ENCODE results near the gene SYN1. TPM values are rescaled to one million over a fixed set of nuclear protein-coding genes. Genes with fewer than 3 reads are reported as not detected.

Gene SYN1
- polyA plus RNA-seq, 1 donor (not counting 4 experiments of a cell fraction or from before 2014, with no cell fraction given), result 0.07 TPM

DNA sequence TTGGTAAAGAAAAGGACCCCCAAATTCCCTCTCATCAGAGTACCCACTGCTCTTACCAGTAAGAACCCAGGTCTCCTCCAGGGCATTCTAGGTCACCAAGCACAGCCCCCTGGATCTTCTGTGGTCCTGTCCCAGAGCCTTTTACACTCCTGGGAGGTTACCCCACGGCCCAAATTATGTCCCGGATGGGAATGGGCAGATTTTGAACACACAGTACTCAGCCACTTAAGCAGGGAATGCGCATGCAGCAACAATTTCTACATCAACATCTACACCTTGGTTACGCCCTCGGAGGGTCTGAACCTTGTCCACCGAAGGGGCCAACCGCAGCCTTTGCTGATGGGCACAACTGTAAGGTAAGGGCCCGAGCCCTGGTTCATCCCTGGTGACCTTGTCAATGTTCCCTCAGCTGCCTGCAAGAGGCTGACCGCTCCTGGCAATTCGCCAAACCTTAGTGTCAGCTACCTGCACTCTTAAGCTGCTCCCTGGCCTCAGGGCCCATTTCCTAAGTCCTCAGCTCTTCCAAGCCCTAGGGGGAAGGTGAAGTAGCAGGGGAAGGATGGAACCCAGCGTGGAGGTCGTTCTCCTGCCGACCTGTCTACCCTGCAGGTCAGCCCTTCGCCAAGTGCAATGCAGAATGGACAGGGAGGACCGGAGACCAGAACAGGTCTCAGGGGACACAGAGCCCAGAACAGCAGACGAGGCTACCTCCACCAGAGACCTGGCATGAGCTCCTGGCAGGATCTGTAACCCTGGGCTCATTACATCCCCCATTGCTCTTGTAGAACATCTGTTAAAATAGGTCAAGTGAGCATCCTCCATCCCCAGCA lies 31.5 kb downstream of the SYN1 start:
- Histone ChIP-seq H4K20me1 (ENCODE audit: control insufficient read depth, extremely low read depth, insufficient read depth, low read length) (no peaks in the 10 kb centered on the region), H3K27me3 (ENCODE audit: control insufficient read depth, extremely low read depth, insufficient read depth, low read length) (no peaks in the 10 kb centered on the region), H3K4me1 (ENCODE audit: control insufficient read depth, extremely low read depth, insufficient read depth, low read length) (peaks cover 2% of the 10 kb centered on the region), H3K9me1 (ENCODE audit: control insufficient read depth, extremely low read depth, insufficient read depth, low read length) (no peaks in the 10 kb centered on the region), H3K9ac (ENCODE audit: control insufficient read depth, extremely low read depth, insufficient read depth, low read length) (no peak overlapping the region), H3K79me2 (ENCODE audit: control insufficient read depth, insufficient read depth, low read length) (no peaks in the 10 kb centered on the region), H3K27ac (ENCODE audit: control insufficient read depth, insufficient read depth, low read length) (no peak overlapping the region), H3K4me2 (ENCODE audit: control insufficient read depth, extremely low read depth, insufficient read depth, low read depth, low read length) (no peak overlapping the region), H3K9me3 (ENCODE audit: control insufficient read depth, low read depth, low read length) (no peaks in the 10 kb centered on the region), H3K4me3 (ENCODE audit: control insufficient read depth in 2 of 3, extremely low read depth in 1 of 3, insufficient read depth in 2 of 3, low read depth in 1 of 3, low read length in 3 of 3) (no peak overlapping the region), H2AFZ (ENCODE audit: control insufficient read depth, low read length) (no peak overlapping the region), H3K36me3 (ENCODE audit: control insufficient read depth in 2 of 2, extremely low read depth in 1 of 2, insufficient read depth in 2 of 2, low read length in 2 of 2) (peaks cover 0 to 10% of the 10 kb centered on the region in 2 experiments)
- DNase-seq (ENCODE audit: low read depth, low spot score) (no peak), FAIRE-seq (no peak)
- TF ChIP-seq, protein P1, sequence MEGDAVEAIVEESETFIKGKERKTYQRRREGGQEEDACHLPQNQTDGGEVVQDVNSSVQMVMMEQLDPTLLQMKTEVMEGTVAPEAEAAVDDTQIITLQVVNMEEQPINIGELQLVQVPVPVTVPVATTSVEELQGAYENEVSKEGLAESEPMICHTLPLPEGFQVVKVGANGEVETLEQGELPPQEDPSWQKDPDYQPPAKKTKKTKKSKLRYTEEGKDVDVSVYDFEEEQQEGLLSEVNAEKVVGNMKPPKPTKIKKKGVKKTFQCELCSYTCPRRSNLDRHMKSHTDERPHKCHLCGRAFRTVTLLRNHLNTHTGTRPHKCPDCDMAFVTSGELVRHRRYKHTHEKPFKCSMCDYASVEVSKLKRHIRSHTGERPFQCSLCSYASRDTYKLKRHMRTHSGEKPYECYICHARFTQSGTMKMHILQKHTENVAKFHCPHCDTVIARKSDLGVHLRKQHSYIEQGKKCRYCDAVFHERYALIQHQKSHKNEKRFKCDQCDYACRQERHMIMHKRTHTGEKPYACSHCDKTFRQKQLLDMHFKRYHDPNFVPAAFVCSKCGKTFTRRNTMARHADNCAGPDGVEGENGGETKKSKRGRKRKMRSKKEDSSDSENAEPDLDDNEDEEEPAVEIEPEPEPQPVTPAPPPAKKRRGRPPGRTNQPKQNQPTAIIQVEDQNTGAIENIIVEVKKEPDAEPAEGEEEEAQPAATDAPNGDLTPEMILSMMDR (optimal IDR thresholded peaks at IDR 0.05 in 1 of 3, IDR thresholded peaks at IDR 0.05 in 1 of 3, conservative IDR thresholded peaks at IDR 0.05 in 1 of 3; ENCODE audit: extremely low read depth in 1 of 3, insufficient read depth in 2 of 3, low read length in 3 of 3), result no peak
- no peak for TF ChIP-seq EZH2 (IDR thresholded peaks at IDR 0.05; ENCODE audit: low read length)
- dilution Hi-C loops (cut with MboI; ENCODE audit: extremely low pct_ligation_motif_present, low sequenced_read_pairs), result no loop called here

DNA sequence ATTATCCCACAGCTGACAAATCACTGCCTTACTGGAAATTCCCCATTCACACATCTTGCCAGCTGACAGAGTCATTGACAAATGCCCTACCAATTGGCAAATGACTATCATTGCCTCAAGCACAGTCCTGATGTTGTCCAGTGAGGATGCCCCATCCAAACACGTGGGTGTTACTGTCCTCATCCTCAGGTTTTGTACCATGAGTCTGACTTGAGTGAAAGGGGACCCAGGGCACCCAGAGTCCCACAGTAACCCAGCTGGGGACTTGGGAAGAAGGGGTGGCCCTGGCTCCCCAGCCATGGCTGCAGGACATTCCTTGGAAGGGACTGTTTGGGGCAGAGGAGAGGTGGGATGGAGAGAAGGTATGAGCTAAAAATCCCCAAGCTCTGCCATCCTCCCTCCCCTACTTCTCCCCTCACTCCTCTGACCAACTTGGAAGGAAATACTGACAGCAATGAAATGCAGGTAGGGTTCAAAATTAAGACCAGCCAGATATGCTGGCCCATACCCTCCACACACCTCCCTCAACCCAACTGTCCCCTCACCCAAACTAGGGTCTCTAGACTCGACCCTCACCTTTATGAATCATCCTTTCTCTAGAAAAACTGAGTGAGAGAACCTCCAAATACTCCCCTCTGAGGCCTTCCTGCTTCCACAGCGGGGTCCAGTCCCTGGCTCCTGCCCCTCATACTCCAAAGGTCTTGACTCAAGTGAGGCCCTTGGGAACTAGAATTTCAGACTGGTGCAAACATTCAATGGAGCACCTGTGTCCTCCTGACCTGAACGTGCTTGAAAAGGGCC lies 32.4 kb downstream of the SYN1 start:
- Histone ChIP-seq H3K79me2 (ENCODE audit: control insufficient read depth, insufficient read depth, low read length) (no peaks in the 10 kb centered on the region), H3K36me3 (ENCODE audit: control insufficient read depth in 2 of 2, extremely low read depth in 1 of 2, insufficient read depth in 2 of 2, low read length in 2 of 2) (peaks cover 0 to 10% of the 10 kb centered on the region in 2 experiments), H2AFZ (ENCODE audit: control insufficient read depth, low read length) (no peak overlapping the region), H3K4me2 (ENCODE audit: control insufficient read depth, extremely low read depth, insufficient read depth, low read depth, low read length) (no peak overlapping the region), H3K27ac (ENCODE audit: control insufficient read depth, insufficient read depth, low read length) (no peak overlapping the region), H3K9me3 (ENCODE audit: control insufficient read depth, low read depth, low read length) (no peaks in the 10 kb centered on the region), H3K4me1 (ENCODE audit: control insufficient read depth, extremely low read depth, insufficient read depth, low read length) (peaks cover 2% of the 10 kb centered on the region), H3K27me3 (ENCODE audit: control insufficient read depth, extremely low read depth, insufficient read depth, low read length) (no peaks in the 10 kb centered on the region), H3K9ac (ENCODE audit: control insufficient read depth, extremely low read depth, insufficient read depth, low read length) (no peak overlapping the region), H3K9me1 (ENCODE audit: control insufficient read depth, extremely low read depth, insufficient read depth, low read length) (no peaks in the 10 kb centered on the region), H4K20me1 (ENCODE audit: control insufficient read depth, extremely low read depth, insufficient read depth, low read length) (no peaks in the 10 kb centered on the region), H3K4me3 (ENCODE audit: control insufficient read depth in 2 of 3, extremely low read depth in 1 of 3, insufficient read depth in 2 of 3, low read depth in 1 of 3, low read length in 3 of 3) (no peak overlapping the region)
- TF ChIP-seq, protein P1 (optimal IDR thresholded peaks at IDR 0.05 in 1 of 3, IDR thresholded peaks at IDR 0.05 in 1 of 3, conservative IDR thresholded peaks at IDR 0.05 in 1 of 3; ENCODE audit: extremely low read depth in 1 of 3, insufficient read depth in 2 of 3, low read length in 3 of 3), result no peak
- no peak for TF ChIP-seq EZH2 (IDR thresholded peaks at IDR 0.05; ENCODE audit: low read length)
- dilution Hi-C loops (cut with MboI; ENCODE audit: extremely low pct_ligation_motif_present, low sequenced_read_pairs), result no loop called here
- FAIRE-seq, result no peak
- DNase-seq (ENCODE audit: low read depth, low spot score), result no peak
